ENCODE data around the gene SPINK5. TPM values are rescaled to one million over a fixed set of nuclear protein-coding genes. Genes with fewer than 3 reads are reported as not detected.

Gene SPINK5
- total and polyA plus RNA-seq, 10 donors = 0.11 to 0.51 (median 0.26) TPM; not detected in 5

DNA sequence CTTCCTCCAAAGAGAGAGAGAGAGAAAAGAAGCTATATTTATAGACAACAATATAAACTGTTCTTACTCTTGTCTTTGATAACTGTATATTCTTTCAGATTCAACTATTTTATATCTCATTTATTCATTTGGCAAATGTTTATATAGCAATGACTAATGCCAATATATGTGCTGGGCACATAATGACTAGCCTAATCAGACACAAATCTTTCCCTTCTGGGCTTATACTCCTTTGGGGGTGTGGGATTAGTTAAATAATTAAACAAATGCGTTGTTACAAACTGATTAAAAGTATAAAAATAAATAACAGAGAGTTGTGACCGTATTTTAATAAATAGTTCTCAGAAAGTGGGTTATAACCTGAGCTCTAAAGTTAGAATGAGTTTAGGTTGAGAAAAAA is 108.6 kb downstream of the SPINK5 start:
- peaks cover 0 to 11% (median 0%) of the 10 kb centered on the region in 7 donors for H3K27me3 ChIP-seq (replicated peaks in 1 of 7)
- TF ChIP-seq POLR2A (IDR thresholded peaks at IDR 0.05) (no peak), POLR2AphosphoS5 (IDR thresholded peaks at IDR 0.05) (no peak)
- TF ChIP-seq, protein P1, sequence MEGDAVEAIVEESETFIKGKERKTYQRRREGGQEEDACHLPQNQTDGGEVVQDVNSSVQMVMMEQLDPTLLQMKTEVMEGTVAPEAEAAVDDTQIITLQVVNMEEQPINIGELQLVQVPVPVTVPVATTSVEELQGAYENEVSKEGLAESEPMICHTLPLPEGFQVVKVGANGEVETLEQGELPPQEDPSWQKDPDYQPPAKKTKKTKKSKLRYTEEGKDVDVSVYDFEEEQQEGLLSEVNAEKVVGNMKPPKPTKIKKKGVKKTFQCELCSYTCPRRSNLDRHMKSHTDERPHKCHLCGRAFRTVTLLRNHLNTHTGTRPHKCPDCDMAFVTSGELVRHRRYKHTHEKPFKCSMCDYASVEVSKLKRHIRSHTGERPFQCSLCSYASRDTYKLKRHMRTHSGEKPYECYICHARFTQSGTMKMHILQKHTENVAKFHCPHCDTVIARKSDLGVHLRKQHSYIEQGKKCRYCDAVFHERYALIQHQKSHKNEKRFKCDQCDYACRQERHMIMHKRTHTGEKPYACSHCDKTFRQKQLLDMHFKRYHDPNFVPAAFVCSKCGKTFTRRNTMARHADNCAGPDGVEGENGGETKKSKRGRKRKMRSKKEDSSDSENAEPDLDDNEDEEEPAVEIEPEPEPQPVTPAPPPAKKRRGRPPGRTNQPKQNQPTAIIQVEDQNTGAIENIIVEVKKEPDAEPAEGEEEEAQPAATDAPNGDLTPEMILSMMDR (IDR thresholded peaks at IDR 0.05 in 8 of 11, conservative IDR thresholded peaks at IDR 0.05 in 3 of 11) = no peak
- 76 to 88% (median 79%) methylated on average over 2 of the region's 2 CpGs for WGBS, 5 donors
- H3K9me3 ChIP-seq = no peaks in the 10 kb centered on the region
- H3K27ac ChIP-seq = no peak overlapping the region
- H3K4me1 ChIP-seq = no peaks in the 10 kb centered on the region
- intact Hi-C loops (cut with DNase I; ENCODE audit: low total_unique reads) = no loop called here
- no peaks in the 10 kb centered on the region for H3K36me3 ChIP-seq
- no peak for DNase-seq
- H3K4me3 ChIP-seq = no peak overlapping the region

DNA sequence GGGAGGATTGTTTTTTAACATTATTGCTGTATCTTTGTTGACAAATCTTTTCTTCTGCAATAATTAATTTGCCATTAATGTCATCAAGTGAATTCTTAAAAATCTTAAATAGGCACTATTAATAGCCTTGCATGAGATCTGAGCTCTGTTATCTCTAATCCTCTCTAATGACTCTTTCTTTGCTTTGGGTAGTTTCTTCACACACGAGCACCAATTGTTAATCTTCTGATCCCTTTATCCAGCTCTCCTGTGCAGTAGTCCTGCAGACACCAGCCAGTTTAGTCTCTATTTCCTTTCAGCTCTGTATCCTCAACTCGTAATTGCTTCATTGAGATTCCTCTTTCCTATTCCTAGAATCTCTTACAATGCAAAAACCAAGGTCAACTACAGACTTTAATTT is 112.7 kb downstream of the SPINK5 start:
- no peaks in the 10 kb centered on the region for H3K9me3 ChIP-seq
- peaks cover 0 to 11% (median 0%) of the 10 kb centered on the region in 7 donors for H3K27me3 ChIP-seq (replicated peaks in 1 of 7)
- 36 to 56% (median 49%) methylated on average over 2 of the region's 2 CpGs for WGBS, 5 donors
- TF ChIP-seq, protein P1 (IDR thresholded peaks at IDR 0.05 in 8 of 11, conservative IDR thresholded peaks at IDR 0.05 in 3 of 11) = no peak
- TF ChIP-seq POLR2A (IDR thresholded peaks at IDR 0.05) (no peak), POLR2AphosphoS5 (IDR thresholded peaks at IDR 0.05) (no peak)
- no peaks in the 10 kb centered on the region for H3K4me1 ChIP-seq
- no peaks in the 10 kb centered on the region for H3K36me3 ChIP-seq
- intact Hi-C loops (cut with DNase I; ENCODE audit: low total_unique reads) = no loop called here
- H3K4me3 ChIP-seq = no peak overlapping the region
- no peak overlapping the region for H3K27ac ChIP-seq
- no peak for DNase-seq

DNA sequence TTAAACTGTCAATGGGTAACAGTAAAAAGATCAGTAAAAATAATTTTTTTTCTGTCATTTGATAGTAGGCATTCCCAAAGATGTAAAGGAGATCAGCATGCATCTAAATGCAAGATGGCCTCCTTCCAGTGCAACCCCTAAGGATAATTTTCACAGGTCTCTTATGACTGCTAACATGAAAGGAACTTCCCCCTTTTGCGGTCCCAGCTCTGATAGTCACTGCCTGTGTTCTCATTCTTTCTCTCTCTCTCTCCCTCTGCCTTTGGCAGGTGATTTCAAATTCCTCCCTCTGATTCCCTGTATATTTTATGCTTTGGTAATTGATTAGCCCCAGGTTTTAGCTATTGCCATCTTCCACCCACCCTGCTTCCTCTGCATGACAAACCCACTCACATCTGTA is 113.4 kb downstream of the SPINK5 start:
- no peaks in the 10 kb centered on the region for H3K36me3 ChIP-seq
- H3K27ac ChIP-seq = no peak overlapping the region
- H3K4me1 ChIP-seq = no peaks in the 10 kb centered on the region
- intact Hi-C loops (cut with DNase I; ENCODE audit: low total_unique reads) = no loop called here
- H3K27me3 ChIP-seq (replicated peaks in 1 of 7) = peaks cover 0 to 5% (median 0%) of the 10 kb centered on the region in 7 donors
- 30 to 44% (median 41%) methylated on average over 1 of the region's 1 CpG for WGBS, 5 donors
- no peak overlapping the region for H3K4me3 ChIP-seq
- no peak for DNase-seq
- TF ChIP-seq POLR2A (IDR thresholded peaks at IDR 0.05) (no peak), POLR2AphosphoS5 (IDR thresholded peaks at IDR 0.05) (no peak)
- TF ChIP-seq, protein P1 (IDR thresholded peaks at IDR 0.05 in 8 of 11, conservative IDR thresholded peaks at IDR 0.05 in 3 of 11) = no peak
- H3K9me3 ChIP-seq = no peaks in the 10 kb centered on the region

DNA sequence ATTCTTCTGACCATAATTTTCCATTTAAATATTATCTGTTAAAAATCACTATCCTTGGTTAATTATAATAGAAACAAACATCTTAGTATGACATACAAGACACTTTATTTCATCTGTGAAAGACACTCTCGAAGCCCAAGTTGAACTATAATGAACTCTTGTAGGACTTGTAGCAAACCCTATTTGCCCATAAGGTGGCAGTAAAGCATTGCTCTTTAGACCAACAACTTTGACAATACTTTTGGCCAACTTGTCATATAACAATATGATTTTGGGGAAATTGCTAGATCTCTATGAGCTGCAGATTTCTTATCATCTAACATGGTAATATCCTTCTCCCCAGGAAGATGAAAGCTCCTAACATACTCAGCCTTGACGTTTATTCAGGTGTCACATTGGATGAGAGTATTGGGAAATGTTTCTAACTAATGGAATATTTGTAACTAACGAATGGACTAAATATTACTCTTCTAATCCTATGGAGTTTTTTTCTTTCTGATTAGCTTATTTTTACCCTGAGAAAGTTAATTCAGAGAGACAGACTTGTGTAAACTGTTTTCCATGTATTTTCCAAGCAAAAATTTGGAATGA is 115.5 kb downstream of the SPINK5 start:
- H3K4me3 ChIP-seq = no peak overlapping the region
- no peaks in the 10 kb centered on the region for H3K27me3 ChIP-seq (replicated peaks in 1 of 7)
- DNase-seq = no peak
- TF ChIP-seq POLR2A (IDR thresholded peaks at IDR 0.05) = no peak
- TF ChIP-seq, protein P1 (IDR thresholded peaks at IDR 0.05 in 8 of 11, conservative IDR thresholded peaks at IDR 0.05 in 3 of 11) = peak in 10 of 11 experiments; percentile 5 to 74 (median 58)
- intact Hi-C loops (cut with DNase I; ENCODE audit: low total_unique reads) = no loop called here
- H3K27ac ChIP-seq = no peak overlapping the region
- no peaks in the 10 kb centered on the region for H3K4me1 ChIP-seq
- H3K36me3 ChIP-seq = no peaks in the 10 kb centered on the region
- WGBS, 5 donors = 35 to 42% (median 37%) methylated on average over 3 of the region's 3 CpGs
- no peaks in the 10 kb centered on the region for H3K9me3 ChIP-seq

All from spleen (tissue), 11 donors.